Dermis blood vessel endothelial cell (primary cell): ENCODE data around the gene KSR1. TPM values are rescaled to one million over a fixed set of nuclear protein-coding genes. Genes with fewer than 3 reads are reported as not detected.

Experiments
- DNase-seq: peaks from one replicate; pipeline ENCODE4 v3.0.0; 2010
- total RNA-seq: library from RNA; depleted of rRNA; stranded (reverse); fragments of >200 nt; gene quantifications from 2 replicates; pipeline ENCODE4 v1.2.3, GENCODE V29; 2014

KSR1 gene
- total RNA-seq, 1 donor from 2014 or later, result 33.4 TPM

GRCh38 chr17:27596566-27597187, 140.4 kb downstream of the KSR1 start:
- no peak for DNase-seq

GRCh38 chr17:27597188-27597580, 140.9 kb downstream of the KSR1 start:
- no peak for DNase-seq

GRCh38 chr17:27597783-27598320, 141.6 kb downstream of the KSR1 start:
- no peak for DNase-seq

- no peak for DNase-seq
These were observed 142.2 kb downstream of the KSR1 start for GRCh38 chr17:27598337-27599050.

GRCh38 chr17:27600471-27600870, 144.2 kb downstream of the KSR1 start:
- DNase-seq, result no peak

GRCh38 chr17:27601069-27601974, 145.1 kb downstream of the KSR1 start:
- peak; percentile 90 for DNase-seq

GRCh38 chr17:27601975-27602302, 145.7 kb downstream of the KSR1 start:
- no peak for DNase-seq

GRCh38 chr17:27602721-27603420, 146.6 kb downstream of the KSR1 start:
- peak; percentile 88 for DNase-seq

- DNase-seq, result no peak
These were observed 147.1 kb downstream of the KSR1 start for GRCh38 chr17:27603421-27603770.

- no peak for DNase-seq
These were observed 147.9 kb downstream of the KSR1 start for GRCh38 chr17:27603880-27604794.

- DNase-seq, result no peak
These were observed 149.2 kb downstream of the KSR1 start for GRCh38 chr17:27605409-27605808.

GRCh38 chr17:27607521-27608091, 151.4 kb downstream of the KSR1 start:
- DNase-seq, result no peak

- no peak for DNase-seq
These were observed 152.3 kb downstream of the KSR1 start for GRCh38 chr17:27608328-27609230.

GRCh38 chr17:27609611-27610303, 153.5 kb downstream of the KSR1 start:
- DNase-seq, result peak; percentile 63

- no peak for DNase-seq
These were observed 154.0 kb downstream of the KSR1 start for GRCh38 chr17:27610304-27610677.

GRCh38 chr17:27612160-27612770, 156.0 kb downstream of the KSR1 start:
- DNase-seq, result no peak

GRCh38 chr17:27613433-27613832, 157.2 kb downstream of the KSR1 start:
- DNase-seq, result no peak

- DNase-seq, result no peak
These were observed 158.9 kb downstream of the KSR1 start for GRCh38 chr17:27615121-27615520.

- DNase-seq, result no peak
These were observed 160.2 kb downstream of the KSR1 start for GRCh38 chr17:27616414-27616813.
